WERI-Rb-1 (cell line): ENCODE measurements around the gene WDR74.

ENCODE experiments used
- DNase-seq: peaks from one replicate; pipeline ENCODE4 v3.0.0-alpha.2; 2020
- H3K27ac ChIP-seq: fragments of 250-450 bp; sonication (Bioruptor Pico); 2 replicates; pipeline ENCODE4 v1.5.1; 2020; ENCODE audit warnings: mild to moderate bottlenecking, moderate library complexity
- H3K27me3 ChIP-seq: fragments of 250-450 bp; sonication (Bioruptor Pico); 2 replicates; pipeline ENCODE4 v1.5.1; 2021; ENCODE audit warnings: mild to moderate bottlenecking, low read depth, moderate library complexity; ENCODE audit not compliant: insufficient read depth, severe bottlenecking
- H3K36me3 ChIP-seq: fragments of 250-450 bp; sonication (Bioruptor Pico); 2 replicates; pipeline ENCODE4 v1.5.1; 2020; ENCODE audit warnings: mild to moderate bottlenecking, moderate library complexity
- H3K4me3 ChIP-seq: 2 replicates; pipeline ENCODE4 v1.5.1; 2011; ENCODE audit warnings: low read depth, mild to moderate bottlenecking, control low read depth, low read length
- H3K9me3 ChIP-seq: fragments of 250-450 bp; sonication (Bioruptor Pico); 2 replicates; pipeline ENCODE4 v1.5.1; 2021; ENCODE audit warnings: mild to moderate bottlenecking, moderate library complexity; ENCODE audit not compliant: severe bottlenecking
- CTCF ChIP-seq: IDR thresholded peaks from 2 replicates; pipeline ENCODE4 v1.5.1; 2011; ENCODE audit warnings: low read depth, mild to moderate bottlenecking, control low read depth, inconsistent platforms, low read length

The WDR74 gene

GRCh38 chr11:62823677-62824076, 15.7 kb downstream of the WDR74 start:
- no peak for TF ChIP-seq CTCF
- Histone ChIP-seq H3K27me3 (no peaks in the 10 kb centered on the region), H3K36me3 (peaks cover 74% of the 10 kb centered on the region), H3K4me3 (no peak overlapping the region), H3K9me3 (no peaks in the 10 kb centered on the region), H3K27ac (no peak overlapping the region)
- no peak for DNase-seq

GRCh38 chr11:62817129-62817528, 22.3 kb downstream of the WDR74 start:
- no peak overlapping the region for H3K27ac ChIP-seq
- no peak overlapping the region for H3K4me3 ChIP-seq
- peaks cover 37% of the 10 kb centered on the region for H3K36me3 ChIP-seq
- H3K9me3 ChIP-seq = no peaks in the 10 kb centered on the region
- no peak for DNase-seq
- TF ChIP-seq CTCF = no peak
- H3K27me3 ChIP-seq = no peaks in the 10 kb centered on the region

- TF ChIP-seq CTCF = no peak
- DNase-seq = no peak
- peaks cover 31% of the 10 kb centered on the region for H3K36me3 ChIP-seq
Observed at GRCh38 chr11:62816557-62816956, 22.8 kb downstream of the WDR74 start.

GRCh38 chr11:62811659-62812058, 27.7 kb downstream of the WDR74 start:
- DNase-seq = peak; percentile 18
- Histone ChIP-seq H3K4me3 (no peak overlapping the region), H3K27ac (no peak overlapping the region), H3K9me3 (no peaks in the 10 kb centered on the region), H3K36me3 (peaks cover 14% of the 10 kb centered on the region), H3K27me3 (no peaks in the 10 kb centered on the region)
- no peak for TF ChIP-seq CTCF

More at GRCh38 chr11:62816557-62816956, 22.8 kb downstream of the WDR74 start:
- no peaks in the 10 kb centered on the region for H3K27me3 ChIP-seq
- no peak overlapping the region for H3K27ac ChIP-seq
- no peaks in the 10 kb centered on the region for H3K9me3 ChIP-seq
- no peak overlapping the region for H3K4me3 ChIP-seq

GRCh38 chr11:62810748-62811147, 28.6 kb downstream of the WDR74 start:
- no peak for DNase-seq
- H3K4me3 ChIP-seq = no peak overlapping the region
- H3K27ac ChIP-seq = no peak overlapping the region
- peaks cover 11% of the 10 kb centered on the region for H3K36me3 ChIP-seq
- no peak for TF ChIP-seq CTCF
- H3K27me3 ChIP-seq = no peaks in the 10 kb centered on the region
- H3K9me3 ChIP-seq = no peaks in the 10 kb centered on the region

GRCh38 chr11:62806611-62807121, 32.7 kb downstream of the WDR74 start:
- no peaks in the 10 kb centered on the region for H3K9me3 ChIP-seq
- peak overlapping the region; percentile 82 for H3K27ac ChIP-seq
- no peak for TF ChIP-seq CTCF
- H3K36me3 ChIP-seq = peaks cover 27% of the 10 kb centered on the region
- no peak overlapping the region for H3K4me3 ChIP-seq
- DNase-seq = no peak
- H3K27me3 ChIP-seq = no peaks in the 10 kb centered on the region
